Ovary (tissue), 3 donors: ENCODE measurements around the gene RPS5.
A peak's percentile ranks its signal among the peaks of the same experiment; 100 is the strongest.

Source experiments
- CTCF ChIP-seq, 3 donors: fragments of 450-650 bp in 2 of 3; fragments of 200-600 bp in 1 of 3; IDR thresholded peaks; one replicate each; pipeline versions ENCODE4 v1.5.1 to v1.8.0; 2016 to 2022; ENCODE audit warnings: antibody characterized with exemption in 3 of 3, mild to moderate bottlenecking in 1 of 3
- EP300 ChIP-seq: sonication (generic); formaldehyde crosslinking; IDR thresholded peaks from one replicate; pipeline ENCODE4 v1.6.1; 2017; ENCODE audit warnings: antibody characterized with exemption
- POLR2A ChIP-seq: fragments of 450-650 bp; IDR thresholded peaks from one replicate; pipeline ENCODE4 v1.6.1; 2017; ENCODE audit warnings: antibody characterized with exemption, mild to moderate bottlenecking, moderate library complexity
- donor health status: DM: no; HTN: no; CAD: no.

GRCh38 chr19:58400916-58401839 lies 14.1 kb downstream of the RPS5 start:
- peak; percentile 61 for TF ChIP-seq POLR2A
- no peak for TF ChIP-seq CTCF (IDR thresholded peaks at IDR 0.05)
- TF ChIP-seq EP300, result no peak
